ENCODE results near the gene MPDU1. TPM values are rescaled to one million over a fixed set of nuclear protein-coding genes. Genes with fewer than 3 reads are reported as not detected.

MPDU1 gene
- total RNA-seq, 1 experiment from 2014 or later, result 50.9 TPM

DNA sequence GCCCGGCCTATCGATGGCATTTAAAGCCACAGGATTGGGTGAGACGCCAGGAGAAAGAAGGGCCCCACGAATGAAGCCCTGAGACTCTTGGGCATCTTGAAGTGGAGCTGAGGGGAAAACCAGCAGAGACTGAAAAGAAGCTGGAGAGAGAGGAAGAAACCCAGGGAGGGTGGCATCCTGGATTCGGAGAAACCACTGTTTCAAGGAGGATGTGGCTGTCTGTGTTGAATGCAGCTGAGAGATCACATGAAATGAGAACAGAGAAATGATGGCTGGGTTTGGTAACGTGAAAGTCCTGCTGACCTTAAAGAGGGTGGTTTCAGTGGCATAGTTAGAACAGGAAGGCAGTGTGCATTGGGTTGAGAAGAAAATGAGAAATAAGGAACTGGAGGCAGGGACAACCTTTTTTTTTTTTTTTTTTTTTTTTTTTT, 31.0 kb upstream of the MPDU1 start:
- ChIA-PET RAD21 (ENCODE audit: low non-redundant PET in 1 of 2, low total read pairs in 2 of 2, uncharacterized antibody in 2 of 2, unreplicated experiment in 2 of 2) (no interaction called here), CTCF (interaction anchor here (2.0 kb wide), 1 partner anchor 8 kb away, joined by 5 read pairs; no protein-coding TSS in a partner anchor), POLR2A (no interaction called here)
- Histone ChIP-seq H3K4me2 (ENCODE audit: low read length) (no peak overlapping the region), H3K36me3 (ENCODE audit: control insufficient read depth in 1 of 2, insufficient read depth in 2 of 2, low read length in 2 of 2) (no peaks in the 10 kb centered on the region), H4K20me1 (ENCODE audit: insufficient read depth) (no peaks in the 10 kb centered on the region), H3K9me2 (ENCODE audit: insufficient read depth) (no peaks in the 10 kb centered on the region), H3K79me2 (ENCODE audit: insufficient read depth, low read length) (no peaks in the 10 kb centered on the region), H3K4me3 (replicated peaks in 1 of 2; ENCODE audit: low read depth in 1 of 2, low read length in 2 of 2) (no peak overlapping the region), H3K9ac (ENCODE audit: low read length) (no peak overlapping the region), H2AFZ (ENCODE audit: low read depth, low read length, poor library complexity, severe bottlenecking) (no peak overlapping the region), H3K27me3 (ENCODE audit: insufficient read depth, low read length) (no peaks in the 10 kb centered on the region), H3K9me3 (ENCODE audit: control insufficient read depth in 1 of 2, insufficient read depth in 1 of 2, low read depth in 1 of 2, low read length in 2 of 2) (no peaks in the 10 kb centered on the region), H3K27ac (ENCODE audit: low read depth, low read length) (no peak overlapping the region), H3K4me1 (ENCODE audit: control insufficient read depth in 1 of 2, insufficient read depth in 2 of 2, low read length in 2 of 2) (peaks cover 6 to 19% of the 10 kb centered on the region in 2 experiments)
- intact Hi-C loops (cut with micrococcal nuclease), result no loop called here
- DNase-seq (ENCODE audit: low read depth, low spot score) (no peak), ATAC-seq (no peak)
- BruUV-seq (replicated peaks), result no TSS peak
- TF ChIP-seq YY1 (IDR thresholded peaks at IDR 0.05; ENCODE audit: extremely low read depth, insufficient replicate concordance, low read depth, low read length) (no peak), SRF (IDR thresholded peaks at IDR 0.05; ENCODE audit: low read depth) (no peak), MAX (IDR thresholded peaks at IDR 0.05) (no peak), ELF1 (IDR thresholded peaks at IDR 0.05; ENCODE audit: borderline replicate concordance, low read depth) (no peak), CEBPB (IDR thresholded peaks at IDR 0.05; ENCODE audit: low read depth) (no peak), FOSL1 (IDR thresholded peaks at IDR 0.05; ENCODE audit: low read depth) (no peak), SIN3A (IDR thresholded peaks at IDR 0.05; ENCODE audit: low read depth) (no peak), RAD21 (IDR thresholded peaks at IDR 0.05; ENCODE audit: low read depth) (no peak), ZBTB33 (IDR thresholded peaks at IDR 0.05; ENCODE audit: extremely low read depth, insufficient replicate concordance, low read length) (no peak), ATF3 (IDR thresholded peaks at IDR 0.05) (no peak), SP1 (IDR thresholded peaks at IDR 0.05; ENCODE audit: low read depth) (no peak), POLR2A (IDR thresholded peaks at IDR 0.05; ENCODE audit: borderline replicate concordance, extremely low read depth, insufficient read depth, insufficient read length) (no peak), EZH2 (IDR thresholded peaks at IDR 0.05) (no peak)
- TF ChIP-seq, protein P1, sequence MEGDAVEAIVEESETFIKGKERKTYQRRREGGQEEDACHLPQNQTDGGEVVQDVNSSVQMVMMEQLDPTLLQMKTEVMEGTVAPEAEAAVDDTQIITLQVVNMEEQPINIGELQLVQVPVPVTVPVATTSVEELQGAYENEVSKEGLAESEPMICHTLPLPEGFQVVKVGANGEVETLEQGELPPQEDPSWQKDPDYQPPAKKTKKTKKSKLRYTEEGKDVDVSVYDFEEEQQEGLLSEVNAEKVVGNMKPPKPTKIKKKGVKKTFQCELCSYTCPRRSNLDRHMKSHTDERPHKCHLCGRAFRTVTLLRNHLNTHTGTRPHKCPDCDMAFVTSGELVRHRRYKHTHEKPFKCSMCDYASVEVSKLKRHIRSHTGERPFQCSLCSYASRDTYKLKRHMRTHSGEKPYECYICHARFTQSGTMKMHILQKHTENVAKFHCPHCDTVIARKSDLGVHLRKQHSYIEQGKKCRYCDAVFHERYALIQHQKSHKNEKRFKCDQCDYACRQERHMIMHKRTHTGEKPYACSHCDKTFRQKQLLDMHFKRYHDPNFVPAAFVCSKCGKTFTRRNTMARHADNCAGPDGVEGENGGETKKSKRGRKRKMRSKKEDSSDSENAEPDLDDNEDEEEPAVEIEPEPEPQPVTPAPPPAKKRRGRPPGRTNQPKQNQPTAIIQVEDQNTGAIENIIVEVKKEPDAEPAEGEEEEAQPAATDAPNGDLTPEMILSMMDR (IDR thresholded peaks at IDR 0.05 in 2 of 3, conservative IDR thresholded peaks at IDR 0.05 in 1 of 3; ENCODE audit: borderline replicate concordance in 1 of 3, insufficient read depth in 1 of 3, low read depth in 2 of 3, low read length in 2 of 3), result no peak

Data from HCT116 (cell line).